Measurements from ENCODE around the gene CNKSR2. TPM values are rescaled to one million over a fixed set of nuclear protein-coding genes. Genes with fewer than 3 reads are reported as not detected.
"Not testable (repeated sequence)": the region's sequence is repeated elsewhere in the genome, so short reads cannot be mapped to it uniquely, and the experiment has no call there.

Gene CNKSR2
- total RNA-seq, 1 donor from 2014 or later: 7.2 TPM

DNA sequence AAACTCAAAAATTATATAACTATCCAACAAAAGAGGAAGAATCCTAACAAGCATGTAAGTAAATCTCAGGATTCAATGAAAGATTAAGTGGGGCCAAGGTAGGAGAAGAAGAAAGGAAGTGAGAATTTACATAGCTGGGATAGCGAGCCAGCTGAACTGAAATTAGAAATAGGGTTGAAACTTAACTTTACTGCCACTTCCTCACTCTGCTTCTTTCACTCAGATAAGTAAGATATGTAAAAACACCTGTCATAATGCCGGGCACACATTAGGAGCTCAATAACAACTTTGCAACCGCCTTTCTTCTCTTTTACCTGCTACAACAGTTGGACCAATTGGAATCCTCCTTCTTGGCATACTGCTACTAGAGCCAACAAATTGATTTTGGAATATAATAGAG, 129.4 kb downstream of the CNKSR2 start:
- DNase-seq (no peak), ATAC-seq (no peak)
- TF ChIP-seq CTCF (IDR thresholded peaks at IDR 0.05): no peak
- H3K4me3 ChIP-seq: no peak overlapping the region
- no peak overlapping the region for H3K27ac ChIP-seq
- no peaks in the 10 kb centered on the region for H3K9me3 ChIP-seq
- no peaks in the 10 kb centered on the region for H3K27me3 ChIP-seq
- no peaks in the 10 kb centered on the region for H3K36me3 ChIP-seq
- intact Hi-C loops (cut with DNase I): no loop called here
- no peaks in the 10 kb centered on the region for H3K4me1 ChIP-seq

DNA sequence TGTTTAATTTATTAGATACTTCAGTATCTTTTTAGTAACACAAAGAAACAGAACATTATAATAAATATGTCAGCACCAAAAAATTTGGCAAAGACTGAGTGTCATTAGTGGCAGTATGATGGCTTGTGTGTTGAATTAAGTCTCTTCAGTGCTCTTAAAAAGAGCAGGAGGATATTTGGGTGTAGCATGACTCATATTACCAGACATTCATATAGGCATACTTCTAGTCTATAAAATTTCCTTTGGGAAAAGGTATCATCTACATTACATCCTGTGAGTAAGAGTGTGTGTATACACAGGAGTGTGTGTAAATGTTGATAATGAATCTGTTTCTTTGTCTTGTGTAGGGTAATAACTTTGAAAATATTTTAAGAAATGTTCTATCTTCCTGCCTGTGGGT, 135.7 kb downstream of the CNKSR2 start:
- ATAC-seq (no peak), DNase-seq (no peak)
- Histone ChIP-seq H3K27ac (no peak overlapping the region), H3K4me3 (no peak overlapping the region), H3K9me3 (no peaks in the 10 kb centered on the region), H3K27me3 (no peaks in the 10 kb centered on the region), H3K4me1 (no peaks in the 10 kb centered on the region), H3K36me3 (no peaks in the 10 kb centered on the region)
- intact Hi-C loops (cut with DNase I): no loop called here
- no peak for TF ChIP-seq CTCF (IDR thresholded peaks at IDR 0.05)

DNA sequence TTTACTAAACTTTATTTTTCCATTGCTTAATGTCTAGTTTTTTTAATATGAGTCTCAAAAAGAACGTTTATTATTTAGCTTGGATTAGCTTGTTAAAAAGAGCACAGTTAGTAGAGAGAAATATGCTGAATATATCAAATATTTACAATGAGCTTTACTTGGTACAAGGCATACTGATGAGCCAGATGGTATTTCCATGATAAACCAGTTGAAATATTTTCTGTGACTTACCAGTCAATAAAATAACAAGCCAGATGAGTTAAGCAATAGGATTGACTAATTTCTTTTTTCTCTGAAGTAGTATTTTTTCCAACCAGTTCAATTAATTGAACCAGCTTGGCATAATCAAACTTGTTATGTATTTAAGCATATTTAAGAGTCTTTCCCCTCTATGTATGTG, 149.8 kb downstream of the CNKSR2 start:
- ATAC-seq: no peak
- no peak overlapping the region for H3K27ac ChIP-seq
- TF ChIP-seq CTCF (IDR thresholded peaks at IDR 0.05): no peak

DNA sequence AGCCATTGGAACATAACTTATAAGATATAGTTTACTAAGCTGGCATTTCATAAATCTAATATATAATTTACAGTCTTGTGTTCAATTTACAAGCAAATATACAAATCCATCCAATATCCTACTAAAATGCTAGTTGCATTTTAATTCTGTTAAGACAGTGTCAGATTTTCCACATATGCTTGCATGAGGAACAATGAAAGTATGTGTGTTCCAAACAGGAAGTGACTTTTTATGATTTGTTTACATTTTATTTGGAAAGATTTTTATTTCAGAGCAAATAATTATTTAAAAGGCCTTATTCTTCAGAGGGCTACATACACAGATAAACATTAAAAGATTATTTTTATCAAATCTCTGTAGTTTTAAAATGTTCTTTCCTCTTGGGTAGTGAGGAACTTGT, 153.9 kb downstream of the CNKSR2 start:
- intact Hi-C loops (cut with DNase I): no loop called here
- Histone ChIP-seq H3K9me3 (no peaks in the 10 kb centered on the region), H3K27ac (no peak overlapping the region), H3K4me1 (no peaks in the 10 kb centered on the region), H3K4me3 (no peak overlapping the region), H3K36me3 (no peaks in the 10 kb centered on the region), H3K27me3 (no peaks in the 10 kb centered on the region)
- no peak for DNase-seq
- no peak for TF ChIP-seq CTCF (IDR thresholded peaks at IDR 0.05)
- ATAC-seq: no peak

More for the DNA sequence above, 149.8 kb downstream of the CNKSR2 start:
- Histone ChIP-seq H3K4me3 (no peak overlapping the region), H3K9me3 (no peaks in the 10 kb centered on the region), H3K27me3 (no peaks in the 10 kb centered on the region), H3K4me1 (no peaks in the 10 kb centered on the region), H3K36me3 (no peaks in the 10 kb centered on the region)
- intact Hi-C loops (cut with DNase I): no loop called here
- no peak for DNase-seq

- TF ChIP-seq CTCF (IDR thresholded peaks at IDR 0.05): no peak
- ATAC-seq: no peak
- Histone ChIP-seq H3K36me3 (no peaks in the 10 kb centered on the region), H3K4me1 (no peaks in the 10 kb centered on the region), H3K4me3 (no peak overlapping the region), H3K9me3 (no peaks in the 10 kb centered on the region), H3K27ac (no peak overlapping the region), H3K27me3 (no peaks in the 10 kb centered on the region)
- no peak for DNase-seq
- intact Hi-C loops (cut with DNase I): no loop called here
Measured at GRCh38 chrX:21529771-21530170, 155.6 kb downstream of the CNKSR2 start.

DNA sequence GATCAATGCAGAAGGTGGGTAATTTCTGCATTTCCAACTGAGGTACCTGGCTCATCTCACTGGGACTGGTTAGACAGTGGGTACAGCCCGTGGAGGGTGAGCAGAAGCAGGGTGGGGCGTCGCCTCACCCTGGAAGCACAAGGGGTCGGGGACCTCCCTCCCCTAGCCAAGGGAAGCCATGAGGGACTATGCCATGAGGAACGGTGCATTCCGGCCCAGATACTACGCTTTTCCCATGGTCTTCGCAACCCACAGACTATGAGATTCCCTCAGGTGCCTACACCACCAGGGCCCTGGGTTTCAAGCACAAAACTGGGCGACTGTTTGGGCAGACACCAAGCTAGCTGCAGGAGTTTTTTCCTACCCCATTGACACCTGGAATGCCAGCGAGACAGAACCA, 170.4 kb downstream of the CNKSR2 start:
- intact Hi-C loops (cut with DNase I); H3K27ac ChIP-seq; ATAC-seq; H3K9me3 ChIP-seq; H3K4me1 ChIP-seq; DNase-seq; H3K27me3 ChIP-seq; H3K4me3 ChIP-seq; H3K36me3 ChIP-seq: not testable (repeated sequence)
